Measurements from ENCODE around the gene RELN. TPM values are rescaled to one million over a fixed set of nuclear protein-coding genes. Genes with fewer than 3 reads are reported as not detected.

Gene RELN
- total and polyA plus RNA-seq, 2 of the 13 experiments (the other 11 are each of a cell fraction or from before 2014, with no cell fraction given), result 315 to 332 TPM

DNA sequence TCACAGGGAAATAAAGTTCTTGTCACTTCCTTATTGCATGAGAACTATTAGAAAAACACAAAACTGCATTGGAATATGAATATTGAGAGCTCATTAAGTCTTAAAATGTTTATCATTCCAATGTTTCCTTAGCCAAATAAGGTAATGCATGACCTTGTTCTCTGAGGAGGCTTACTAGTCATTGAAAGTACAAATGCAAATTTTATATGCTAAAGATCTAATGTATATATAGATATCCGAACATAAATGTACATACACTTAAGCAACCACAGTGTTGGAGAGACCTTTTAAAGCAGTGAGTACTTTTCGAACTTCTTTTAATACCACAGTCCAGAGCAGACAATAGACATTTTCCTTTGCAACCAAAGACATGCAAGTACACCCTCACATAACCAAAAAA is 96.1 kb downstream of the RELN start:
- Histone ChIP-seq H3K9me3 (ENCODE audit: low read length) (no peaks in the 10 kb centered on the region), H3K4me1 (ENCODE audit: insufficient read depth, low read length) (peaks cover 30% of the 10 kb centered on the region), H3K79me2 (ENCODE audit: insufficient read depth, low read length) (peaks cover 68% of the 10 kb centered on the region), H3K4me2 (ENCODE audit: low read depth, low read length) (no peak overlapping the region), H3K27ac (ENCODE audit: extremely low read length, insufficient read depth, low read length) (no peak overlapping the region), H2AFZ (ENCODE audit: low read length) (no peak overlapping the region), H3K36me3 (replicated peaks in 1 of 2; ENCODE audit: control insufficient read depth in 1 of 2, insufficient read depth in 2 of 2, low read length in 2 of 2) (peaks cover 1 to 3% of the 10 kb centered on the region in 2 experiments; a peak in 3 of 5 replicates), H4K20me1 (ENCODE audit: insufficient read depth, low read length) (no peaks in the 10 kb centered on the region; the same call in 1 of the 2 replicates), H3K27me3 (ENCODE audit: control insufficient read depth in 1 of 2, insufficient read depth in 2 of 2, low read length in 2 of 2) (no peaks in the 10 kb centered on the region), H3K4me3 (replicated peaks in 1 of 3; ENCODE audit: insufficient read depth in 1 of 3, low read depth in 2 of 3, low read length in 3 of 3) (no peak overlapping the region), H3K9ac (ENCODE audit: insufficient read depth, low read depth, low read length) (no peak overlapping the region)
- ATAC-seq (no peak), FAIRE-seq (no peak), DNase-seq (ENCODE audit: low spot score) (no peak)
- intact Hi-C loops (cut with micrococcal nuclease; ENCODE audit: unreplicated experiment) (no loop called here), in situ Hi-C loops (cut with HindIII; ENCODE audit: extremely low pct_ligation_motif_present, low pct_unique_long_range_greater_than_20kb) (no loop called here)
- peak; percentile 53 for TF ChIP-seq AGO2 (optimal IDR thresholded peaks at IDR 0.05; ENCODE audit: low read depth, low read length)
- no peak for TF ChIP-seq MEIS1 (CRISPR knock-in tag; IDR thresholded peaks at IDR 0.05; ENCODE audit: borderline replicate concordance)
- ChIA-PET POLR2A (no interaction called here), CTCF (ENCODE audit: low intra/inter-chr PET ratio, low total read pairs) (no interaction called here)
- WGBS (ENCODE audit: low lambda C conversion rate), result 92% methylated on average over 2 of the region's 2 CpGs
- no TSS peak for BruUV-seq (replicated peaks)

DNA sequence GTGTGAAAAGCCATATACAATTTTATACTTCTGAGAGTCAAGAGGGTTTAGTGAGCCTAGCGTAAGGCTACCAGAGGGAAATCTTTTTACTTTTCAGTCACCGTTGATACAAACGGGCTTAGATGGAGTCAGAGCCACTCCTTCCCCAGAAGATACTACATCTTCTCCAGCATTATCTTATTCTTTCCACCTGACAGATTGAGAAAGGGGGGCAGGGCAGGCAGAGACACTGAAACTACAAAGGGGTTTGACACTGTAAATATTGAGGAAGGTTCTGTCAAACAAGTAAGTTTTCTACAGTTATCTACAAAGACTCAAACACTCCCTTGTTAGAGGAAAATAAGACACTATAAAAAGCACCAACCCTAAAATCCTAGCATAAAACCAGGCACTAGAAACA is 100.0 kb downstream of the RELN start:
- ChIA-PET CTCF (ENCODE audit: low intra/inter-chr PET ratio, low total read pairs) (no interaction called here), POLR2A (no interaction called here)
- no peaks in the 10 kb centered on the region for H3K27me3 ChIP-seq (ENCODE audit: control insufficient read depth in 1 of 2, insufficient read depth in 2 of 2, low read length in 2 of 2)
- H3K4me3 ChIP-seq (replicated peaks in 1 of 3; ENCODE audit: insufficient read depth in 1 of 3, low read depth in 2 of 3, low read length in 3 of 3), result no peak overlapping the region
- ATAC-seq (no peak), DNase-seq (ENCODE audit: low spot score) (no peak), FAIRE-seq (no peak)
- peaks cover 29% of the 10 kb centered on the region for H3K4me1 ChIP-seq (ENCODE audit: insufficient read depth, low read length)
- H2AFZ ChIP-seq (ENCODE audit: low read length), result no peak overlapping the region
- H3K36me3 ChIP-seq (replicated peaks in 1 of 2; ENCODE audit: control insufficient read depth in 1 of 2, insufficient read depth in 2 of 2, low read length in 2 of 2), result no peaks in the 10 kb centered on the region; a peak in 2 of 5 replicates
- 77% methylated on average over 3 of the region's 3 CpGs for WGBS (ENCODE audit: low lambda C conversion rate)
- no peaks in the 10 kb centered on the region for H3K9me3 ChIP-seq (ENCODE audit: low read length)
- BruUV-seq (replicated peaks), result no TSS peak
- peaks cover 2% of the 10 kb centered on the region; the same call in 1 of the 2 replicates for H4K20me1 ChIP-seq (ENCODE audit: insufficient read depth, low read length)
- no peak overlapping the region for H3K27ac ChIP-seq (ENCODE audit: extremely low read length, insufficient read depth, low read length)
- no peak overlapping the region for H3K4me2 ChIP-seq (ENCODE audit: low read depth, low read length)
- in situ Hi-C loops (cut with HindIII; ENCODE audit: extremely low pct_ligation_motif_present, low pct_unique_long_range_greater_than_20kb), result no loop called here
- intact Hi-C loops (cut with micrococcal nuclease; ENCODE audit: unreplicated experiment), result no loop called here
- H3K79me2 ChIP-seq (ENCODE audit: insufficient read depth, low read length), result peaks cover 38% of the 10 kb centered on the region
- H3K9ac ChIP-seq (ENCODE audit: insufficient read depth, low read depth, low read length), result no peak overlapping the region
- TF ChIP-seq ZNF737 (CRISPR knock-in tag; IDR thresholded peaks at IDR 0.05; ENCODE audit: borderline replicate concordance), result no peak
- no peak for TF ChIP-seq TMF1 (CRISPR knock-in tag; IDR thresholded peaks at IDR 0.05; ENCODE audit: low read depth)
- no peak for TF ChIP-seq EP300 (IDR thresholded peaks at IDR 0.05; ENCODE audit: low read depth in 2 of 2, low read length in 2 of 2)
- TF ChIP-seq EP300 (CRISPR knock-in tag; IDR thresholded peaks at IDR 0.05; ENCODE audit: borderline replicate concordance), result no peak
- TF ChIP-seq, protein P1, sequence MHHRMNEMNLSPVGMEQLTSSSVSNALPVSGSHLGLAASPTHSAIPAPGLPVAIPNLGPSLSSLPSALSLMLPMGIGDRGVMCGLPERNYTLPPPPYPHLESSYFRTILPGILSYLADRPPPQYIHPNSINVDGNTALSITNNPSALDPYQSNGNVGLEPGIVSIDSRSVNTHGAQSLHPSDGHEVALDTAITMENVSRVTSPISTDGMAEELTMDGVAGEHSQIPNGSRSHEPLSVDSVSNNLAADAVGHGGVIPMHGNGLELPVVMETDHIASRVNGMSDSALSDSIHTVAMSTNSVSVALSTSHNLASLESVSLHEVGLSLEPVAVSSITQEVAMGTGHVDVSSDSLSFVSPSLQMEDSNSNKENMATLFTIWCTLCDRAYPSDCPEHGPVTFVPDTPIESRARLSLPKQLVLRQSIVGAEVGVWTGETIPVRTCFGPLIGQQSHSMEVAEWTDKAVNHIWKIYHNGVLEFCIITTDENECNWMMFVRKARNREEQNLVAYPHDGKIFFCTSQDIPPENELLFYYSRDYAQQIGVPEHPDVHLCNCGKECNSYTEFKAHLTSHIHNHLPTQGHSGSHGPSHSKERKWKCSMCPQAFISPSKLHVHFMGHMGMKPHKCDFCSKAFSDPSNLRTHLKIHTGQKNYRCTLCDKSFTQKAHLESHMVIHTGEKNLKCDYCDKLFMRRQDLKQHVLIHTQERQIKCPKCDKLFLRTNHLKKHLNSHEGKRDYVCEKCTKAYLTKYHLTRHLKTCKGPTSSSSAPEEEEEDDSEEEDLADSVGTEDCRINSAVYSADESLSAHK (CRISPR knock-in tag; IDR thresholded peaks at IDR 0.05; ENCODE audit: borderline replicate concordance), result no peak
- TF ChIP-seq NCOA5 (CRISPR knock-in tag; IDR thresholded peaks at IDR 0.05), result no peak
- no peak for TF ChIP-seq ZNF33B (CRISPR knock-in tag; IDR thresholded peaks at IDR 0.05)
- no peak for TF ChIP-seq SP4 (CRISPR knock-in tag; IDR thresholded peaks at IDR 0.05)
- TF ChIP-seq ZNF891 (CRISPR knock-in tag; IDR thresholded peaks at IDR 0.05), result no peak
- TF ChIP-seq, protein P2, sequence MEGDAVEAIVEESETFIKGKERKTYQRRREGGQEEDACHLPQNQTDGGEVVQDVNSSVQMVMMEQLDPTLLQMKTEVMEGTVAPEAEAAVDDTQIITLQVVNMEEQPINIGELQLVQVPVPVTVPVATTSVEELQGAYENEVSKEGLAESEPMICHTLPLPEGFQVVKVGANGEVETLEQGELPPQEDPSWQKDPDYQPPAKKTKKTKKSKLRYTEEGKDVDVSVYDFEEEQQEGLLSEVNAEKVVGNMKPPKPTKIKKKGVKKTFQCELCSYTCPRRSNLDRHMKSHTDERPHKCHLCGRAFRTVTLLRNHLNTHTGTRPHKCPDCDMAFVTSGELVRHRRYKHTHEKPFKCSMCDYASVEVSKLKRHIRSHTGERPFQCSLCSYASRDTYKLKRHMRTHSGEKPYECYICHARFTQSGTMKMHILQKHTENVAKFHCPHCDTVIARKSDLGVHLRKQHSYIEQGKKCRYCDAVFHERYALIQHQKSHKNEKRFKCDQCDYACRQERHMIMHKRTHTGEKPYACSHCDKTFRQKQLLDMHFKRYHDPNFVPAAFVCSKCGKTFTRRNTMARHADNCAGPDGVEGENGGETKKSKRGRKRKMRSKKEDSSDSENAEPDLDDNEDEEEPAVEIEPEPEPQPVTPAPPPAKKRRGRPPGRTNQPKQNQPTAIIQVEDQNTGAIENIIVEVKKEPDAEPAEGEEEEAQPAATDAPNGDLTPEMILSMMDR (CRISPR knock-in tag; IDR thresholded peaks at IDR 0.05), result no peak
- TF ChIP-seq ZMYM4 (CRISPR knock-in tag; IDR thresholded peaks at IDR 0.05), result no peak
- TF ChIP-seq, protein P3, sequence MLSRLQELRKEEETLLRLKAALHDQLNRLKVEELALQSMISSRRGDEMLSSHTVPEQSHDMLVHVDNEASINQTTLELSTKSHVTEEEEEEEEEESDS (CRISPR knock-in tag; IDR thresholded peaks at IDR 0.05; ENCODE audit: borderline replicate concordance), result no peak
